GM12872 (cell line): ENCODE measurements around the gene TRAPPC2L.

Experiments used
- CTCF ChIP-seq: IDR thresholded peaks from 3 replicates; pipeline ENCODE4 v1.5.1; 2011; ENCODE audit warnings: low read depth, mild to moderate bottlenecking, low read length, moderate library complexity; ENCODE audit not compliant: insufficient read depth

Gene TRAPPC2L

GRCh38 chr16:88894681-88895300 is 37.9 kb downstream of the TRAPPC2L start:
- TF ChIP-seq CTCF: no peak

GRCh38 chr16:88895335-88895734 is 38.4 kb downstream of the TRAPPC2L start:
- no peak for TF ChIP-seq CTCF

- no peak for TF ChIP-seq CTCF
These were observed 39.5 kb downstream of the TRAPPC2L start for GRCh38 chr16:88896238-88897070.

GRCh38 chr16:88897696-88898425 is 40.9 kb downstream of the TRAPPC2L start:
- no peak for TF ChIP-seq CTCF

- TF ChIP-seq CTCF: no peak
These were observed 43.2 kb downstream of the TRAPPC2L start for GRCh38 chr16:88899901-88900661.

GRCh38 chr16:88900662-88901052 is 43.7 kb downstream of the TRAPPC2L start:
- TF ChIP-seq CTCF: no peak
